ENCODE data around the gene EFEMP1. TPM values are rescaled to one million over a fixed set of nuclear protein-coding genes. Genes with fewer than 3 reads are reported as not detected.
A peak's percentile ranks its signal among the peaks of the same experiment; 100 is the strongest.

Gene EFEMP1
- total and polyA plus RNA-seq, 4 donors, result 112 to 205 (median 159) TPM

GRCh38 chr2:55887351-55887750 is 36.2 kb downstream of the EFEMP1 start:
- peak in 2 of 3 donors; percentile 79 to 87 for DNase-seq
- Histone ChIP-seq H3K27ac (ENCODE audit: low read depth in 1 of 2, low read length in 1 of 2) (peak overlapping the region in 1 of 2 donors; percentile 45), H3K36me3 (ENCODE audit: control insufficient read depth in 4 of 4, insufficient read depth in 4 of 4, low read length in 4 of 4) (no peaks in the 10 kb centered on the region), H3K27me3 (ENCODE audit: control insufficient read depth in 3 of 3, insufficient read depth in 3 of 3, low read length in 2 of 3) (no peaks in the 10 kb centered on the region), H3K4me3 (no peak overlapping the region), H3K4me1 (ENCODE audit: control insufficient read depth in 5 of 5, insufficient read depth in 5 of 5, low read length in 5 of 5) (peaks cover 0 to 10% (median 0%) of the 10 kb centered on the region in 5 donors), H3K9ac (ENCODE audit: insufficient read depth in 1 of 2, low read length in 2 of 2) (no peak overlapping the region), H3K9me3 (ENCODE audit: control insufficient read depth in 4 of 4, insufficient read depth in 3 of 4, low read length in 3 of 4) (no peaks in the 10 kb centered on the region)
- TF ChIP-seq CTCF (IDR thresholded peaks at IDR 0.05; ENCODE audit: control extremely low read depth, extremely low read depth), result no peak
- WGBS, 2 donors, result 50 to 75% methylated on average over 2 of the region's 2 CpGs
- no peak for ATAC-seq (ENCODE audit: insufficient read depth, low FRiP score)

GRCh38 chr2:55885944-55886281 is 37.7 kb downstream of the EFEMP1 start:
- Histone ChIP-seq H3K27me3 (ENCODE audit: control insufficient read depth in 3 of 3, insufficient read depth in 3 of 3, low read length in 2 of 3) (no peaks in the 10 kb centered on the region), H3K27ac (ENCODE audit: low read depth in 1 of 2, low read length in 1 of 2) (no peak overlapping the region), H3K9ac (ENCODE audit: insufficient read depth in 1 of 2, low read length in 2 of 2) (no peak overlapping the region), H3K36me3 (ENCODE audit: control insufficient read depth in 4 of 4, insufficient read depth in 4 of 4, low read length in 4 of 4) (peaks cover 0 to 2% (median 0%) of the 10 kb centered on the region in 4 donors), H3K4me1 (ENCODE audit: control insufficient read depth in 5 of 5, insufficient read depth in 5 of 5, low read length in 5 of 5) (peaks cover 0 to 6% (median 2%) of the 10 kb centered on the region in 5 donors), H3K9me3 (ENCODE audit: control insufficient read depth in 4 of 4, insufficient read depth in 3 of 4, low read length in 3 of 4) (no peaks in the 10 kb centered on the region), H3K4me3 (no peak overlapping the region)
- no peak for TF ChIP-seq CTCF (IDR thresholded peaks at IDR 0.05; ENCODE audit: control extremely low read depth, extremely low read depth)
- ATAC-seq (ENCODE audit: insufficient read depth, low FRiP score) (no peak), DNase-seq (no peak)

GRCh38 chr2:55885127-55885943 is 38.2 kb downstream of the EFEMP1 start:
- H3K9ac ChIP-seq (ENCODE audit: insufficient read depth in 1 of 2, low read length in 2 of 2), result no peak overlapping the region
- no peaks in the 10 kb centered on the region for H3K9me3 ChIP-seq (ENCODE audit: control insufficient read depth in 4 of 4, insufficient read depth in 3 of 4, low read length in 3 of 4)
- peak in 2 of 3 donors; percentile 58 to 74 for DNase-seq
- 69 to 78% methylated on average over 11 of the region's 11 CpGs for WGBS, 2 donors
- H3K27ac ChIP-seq (ENCODE audit: low read depth in 1 of 2, low read length in 1 of 2), result peak overlapping the region in 1 of 2 donors; percentile 68
- H3K4me3 ChIP-seq, result no peak overlapping the region
- H3K4me1 ChIP-seq (ENCODE audit: control insufficient read depth in 5 of 5, insufficient read depth in 5 of 5, low read length in 5 of 5), result peaks cover 0 to 9% (median 3%) of the 10 kb centered on the region in 5 donors
- peaks cover 0 to 5% (median 0%) of the 10 kb centered on the region in 4 donors for H3K36me3 ChIP-seq (ENCODE audit: control insufficient read depth in 4 of 4, insufficient read depth in 4 of 4, low read length in 4 of 4)
- ATAC-seq (ENCODE audit: insufficient read depth, low FRiP score), result peak; percentile 86
- TF ChIP-seq CTCF (IDR thresholded peaks at IDR 0.05; ENCODE audit: control extremely low read depth, extremely low read depth), result no peak
- H3K27me3 ChIP-seq (ENCODE audit: control insufficient read depth in 3 of 3, insufficient read depth in 3 of 3, low read length in 2 of 3), result no peaks in the 10 kb centered on the region

All from lung (tissue), 12 donors.